Aorta (tissue), 5 donors: ENCODE data around the gene ATP6V0B. TPM values are rescaled to one million over a fixed set of nuclear protein-coding genes. Genes with fewer than 3 reads are reported as not detected.

Source experiments
- ATAC-seq: fragments of 200-7000 bp; cut with Tn5 transposase; one replicate; pipeline ENCODE4 v1.9.1; 2022; ENCODE audit warnings: moderate library complexity; ENCODE audit not compliant: low FRiP score
- DNase-seq, 2 donors: peaks; one replicate each; pipeline ENCODE4 v3.0.0-alpha.2; 2020
- H3K27ac ChIP-seq, 2 donors: one replicate each; pipeline ENCODE4 v1.5.1; 2013; ENCODE audit warnings: low read length in 2 of 2, mild to moderate bottlenecking in 2 of 2, moderate library complexity in 2 of 2, control low read depth in 1 of 2, inconsistent platforms in 1 of 2, low read depth in 1 of 2
- H3K27me3 ChIP-seq, 2 donors: one replicate each; pipeline ENCODE4 v1.6.1; 2013; ENCODE audit warnings: control low read depth in 1 of 2, low read length in 1 of 2, mild to moderate bottlenecking in 1 of 2, moderate library complexity in 1 of 2; ENCODE audit not compliant: insufficient read depth in 2 of 2, control insufficient read depth in 1 of 2
- H3K36me3 ChIP-seq, 2 donors: one replicate each; pipeline ENCODE4 v1.6.1; 2013; ENCODE audit warnings: control low read depth in 1 of 2, low read length in 1 of 2, mild to moderate bottlenecking in 1 of 2; ENCODE audit not compliant: insufficient read depth in 2 of 2, control insufficient read depth in 1 of 2
- H3K4me1 ChIP-seq, 2 donors: one replicate each; pipeline ENCODE4 v1.6.1; 2013; ENCODE audit warnings: low read length in 2 of 2, control low read depth in 1 of 2, mild to moderate bottlenecking in 1 of 2, moderate library complexity in 1 of 2; ENCODE audit not compliant: insufficient read depth in 2 of 2, control insufficient read depth in 1 of 2
- H3K4me3 ChIP-seq, 2 donors: one replicate each; pipeline ENCODE4 v1.5.1; 2013; ENCODE audit warnings: low read length in 2 of 2, control low read depth in 1 of 2, mild to moderate bottlenecking in 1 of 2
- H3K9me3 ChIP-seq: one replicate; pipeline ENCODE4 v1.6.1; 2013; ENCODE audit warnings: mild to moderate bottlenecking, low read length; ENCODE audit not compliant: control insufficient read depth
- WGBS, 2 donors: extraction: QIAGEN DNeasy Blood & Tissue Kit; methylation state at CpG; one replicate each; pipeline ENCODE4 v1.1.7; 2013; 5-methylcytosine and 5-hydroxymethylcytosine counted together
- intact Hi-C, 2 donors: fragments of 100-400 bp; cut with DNase I; formaldehyde crosslinking; loops; one replicate each; pipeline versions ENCODE4 v1.14.2 to v1.15.0; 2022
- polyA plus RNA-seq, 2 donors: library from polyadenylated mRNA; stranded (reverse); fragments of 200-250 nt; gene quantifications; one replicate each; pipeline ENCODE4 v1.2.3, GENCODE V29; 2013
- total RNA-seq, 2 donors: library from RNA; stranded (reverse); fragmentation: NEBNext Ultra II Directional; extraction: Animal tissue kit (Norgen Biotek cat#: 25700); gene quantifications; one replicate each; pipeline ENCODE4 v1.2.1, GENCODE V29; 2021
- donor health status: healthy with polysubstance abuse.
- donor health status: Bipolar disorder and iron deficiency.
- donor health status: DM: no; HTN: no; CAD: no.
- donor health status: DM: no; HTN: no; CAD: no.
- donor health status: DM: yes; HTN: yes; CAD: no.

Gene ATP6V0B
- total and polyA plus RNA-seq, 4 donors, result 77.9 to 119 (median 94.2) TPM

DNA sequence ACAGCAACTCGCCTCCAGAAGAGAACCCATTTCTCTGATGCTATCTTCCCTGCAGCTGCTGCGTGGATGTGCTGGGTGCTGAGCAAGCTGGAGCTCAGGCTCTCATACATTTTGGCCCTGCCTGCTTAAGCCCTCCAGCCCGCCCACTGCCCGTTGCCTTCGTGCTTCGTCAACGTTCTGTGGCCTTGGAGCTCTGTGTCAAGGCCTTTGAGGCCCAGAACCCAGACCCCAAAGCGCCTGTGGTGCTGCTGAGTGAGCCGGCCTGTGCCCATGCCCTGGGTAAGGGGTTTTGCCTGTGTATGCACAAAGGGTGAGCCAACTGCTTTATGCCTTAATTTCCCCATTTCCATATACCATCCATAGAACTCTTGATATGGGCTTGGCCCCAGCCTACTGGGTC lies 3.8 kb upstream of the ATP6V0B start:
- 88 to 89% methylated on average over 9 of the region's 9 CpGs for WGBS, 2 donors
- intact Hi-C loops, result no loop called here

DNA sequence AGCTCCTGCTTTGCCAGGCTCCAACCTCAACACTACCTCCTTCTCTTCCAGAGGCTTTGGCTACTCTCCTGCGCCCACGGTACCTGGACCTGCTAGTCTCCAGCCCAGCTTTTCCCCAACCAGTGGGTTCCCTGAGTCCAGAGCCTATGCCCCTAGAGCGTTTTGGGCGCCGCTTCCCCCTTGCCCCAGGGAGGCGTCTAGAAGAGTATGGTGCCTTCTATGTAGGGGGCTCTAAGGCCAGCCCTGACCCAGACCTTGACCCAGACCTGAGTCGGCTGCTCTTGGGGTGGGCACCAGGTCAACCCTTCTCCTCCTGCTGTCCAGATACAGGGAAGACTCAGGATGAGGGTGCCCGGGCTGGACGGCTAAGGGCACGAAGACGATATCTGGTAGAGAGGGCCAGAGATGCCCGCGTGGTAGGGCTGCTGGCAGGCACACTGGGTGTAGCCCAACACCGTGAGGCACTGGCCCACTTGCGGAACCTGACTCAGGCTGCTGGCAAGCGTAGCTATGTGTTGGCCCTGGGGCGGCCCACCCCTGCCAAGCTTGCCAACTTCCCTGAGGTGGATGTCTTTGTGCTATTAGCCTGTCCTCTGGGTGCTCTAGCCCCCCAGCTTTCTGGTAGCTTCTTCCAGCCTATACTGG lies 3.3 kb upstream of the ATP6V0B start:
- H3K9me3 ChIP-seq, result no peaks in the 10 kb centered on the region
- intact Hi-C loops, result no loop called here

More for the DNA sequence above, 3.8 kb upstream of the ATP6V0B start:
- Histone ChIP-seq H3K27me3 (no peaks in the 10 kb centered on the region), H3K9me3 (no peaks in the 10 kb centered on the region), H3K27ac (no peak overlapping the region), H3K4me1 (no peaks in the 10 kb centered on the region), H3K4me3 (no peak overlapping the region), H3K36me3 (no peaks in the 10 kb centered on the region)
- no peak for DNase-seq
- no peak for ATAC-seq

GRCh38 chr1:43973981-43974442 lies 748 bp upstream of the ATP6V0B start:
- H3K4me1 ChIP-seq, result no peaks in the 10 kb centered on the region
- H3K27me3 ChIP-seq, result no peaks in the 10 kb centered on the region
- H3K4me3 ChIP-seq, result peak overlapping the region; percentile 20 to 33
- no peaks in the 10 kb centered on the region for H3K36me3 ChIP-seq
- DNase-seq (no peak), ATAC-seq (no peak)
- H3K27ac ChIP-seq, result peak overlapping the region in 1 of 2 donors; percentile 61
- intact Hi-C loops, result no loop called here
- WGBS, 2 donors, result 37 to 42% methylated on average over 9 of the region's 9 CpGs
- H3K9me3 ChIP-seq, result no peaks in the 10 kb centered on the region

More for the DNA sequence above, 3.3 kb upstream of the ATP6V0B start:
- no peaks in the 10 kb centered on the region for H3K36me3 ChIP-seq
- H3K27me3 ChIP-seq, result no peaks in the 10 kb centered on the region
- no peak for DNase-seq
- WGBS, 2 donors, result 93 to 95% methylated on average over 17 of the region's 17 CpGs
- no peaks in the 10 kb centered on the region for H3K4me1 ChIP-seq
- H3K4me3 ChIP-seq, result no peak overlapping the region
- no peak for ATAC-seq
- no peak overlapping the region for H3K27ac ChIP-seq

DNA sequence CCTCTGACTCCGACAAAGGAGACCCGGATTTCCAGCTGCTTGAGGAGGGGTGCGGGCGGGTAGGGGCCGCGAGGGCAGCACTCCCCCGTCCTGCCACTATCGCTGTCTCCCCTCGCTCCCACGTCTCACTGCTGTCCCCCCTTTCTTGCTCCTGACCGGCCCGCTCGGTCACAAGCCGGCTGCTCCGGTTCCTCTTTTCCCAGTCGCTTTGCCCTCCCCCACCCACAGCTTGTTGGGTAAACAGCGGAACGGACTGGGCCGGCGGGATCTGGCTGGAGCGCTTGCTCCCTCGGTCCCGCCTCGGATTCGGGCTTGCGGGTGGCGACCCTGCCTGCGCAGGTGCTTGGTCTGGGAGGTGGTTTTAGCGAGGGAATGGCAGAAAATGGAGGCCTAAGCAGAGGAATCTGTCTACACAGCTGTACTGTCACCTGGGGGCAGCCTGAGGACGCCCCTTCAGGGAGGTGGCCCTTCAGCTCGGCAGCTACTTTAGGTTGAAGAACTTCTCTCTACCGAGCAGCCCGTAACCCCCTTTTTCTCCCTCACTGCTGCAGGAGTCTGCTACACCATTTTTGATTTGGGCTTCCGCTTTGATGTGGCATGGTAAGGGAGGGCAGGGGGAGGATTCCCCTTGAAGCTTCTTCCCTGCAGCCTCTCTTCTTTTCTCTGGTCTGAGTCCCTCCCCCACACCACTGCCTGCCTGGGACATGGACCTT lies 645 bp downstream of the ATP6V0B start:
- H3K9me3 ChIP-seq, result no peaks in the 10 kb centered on the region

DNA sequence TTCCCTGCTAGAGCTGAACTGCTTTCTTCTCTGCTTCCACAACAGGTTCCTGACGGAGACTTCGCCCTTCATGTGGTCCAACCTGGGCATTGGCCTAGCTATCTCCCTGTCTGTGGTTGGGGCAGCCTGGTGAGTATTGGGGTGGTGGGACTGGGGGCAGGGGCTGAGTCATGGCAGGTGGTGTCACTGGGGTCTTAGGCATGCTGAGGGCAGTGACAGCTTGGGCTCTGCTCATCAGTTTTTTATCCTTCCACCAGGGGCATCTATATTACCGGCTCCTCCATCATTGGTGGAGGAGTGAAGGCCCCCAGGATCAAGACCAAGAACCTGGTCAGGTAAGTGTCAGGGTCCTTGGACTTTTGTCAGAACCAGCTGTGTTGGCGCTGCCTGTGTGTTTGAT lies 1.3 kb downstream of the ATP6V0B start:
- H3K9me3 ChIP-seq, result no peaks in the 10 kb centered on the region
- no peaks in the 10 kb centered on the region for H3K4me1 ChIP-seq
- no peaks in the 10 kb centered on the region for H3K27me3 ChIP-seq
- H3K27ac ChIP-seq, result no peak overlapping the region
- intact Hi-C loops, result no loop called here
- no peak overlapping the region for H3K4me3 ChIP-seq
- no peak for ATAC-seq
- H3K36me3 ChIP-seq, result no peaks in the 10 kb centered on the region
- DNase-seq, result peak in 1 of 2 donors; percentile 29
- 75 to 77% methylated on average over 4 of the region's 4 CpGs for WGBS, 2 donors

More for the DNA sequence above, 645 bp downstream of the ATP6V0B start:
- DNase-seq, result peak; percentile 86 to 90
- intact Hi-C loops, result no loop called here
- Histone ChIP-seq H3K36me3 (no peaks in the 10 kb centered on the region), H3K27ac (peak overlapping the region in 1 of 2 donors; percentile 29), H3K4me1 (no peaks in the 10 kb centered on the region), H3K4me3 (peak overlapping the region; percentile 34 to 72), H3K27me3 (no peaks in the 10 kb centered on the region)
- ATAC-seq, result peak; percentile 26
- WGBS, 2 donors, result 1 to 2% methylated on average over 27 to 34 of the region's 34 CpGs

DNA sequence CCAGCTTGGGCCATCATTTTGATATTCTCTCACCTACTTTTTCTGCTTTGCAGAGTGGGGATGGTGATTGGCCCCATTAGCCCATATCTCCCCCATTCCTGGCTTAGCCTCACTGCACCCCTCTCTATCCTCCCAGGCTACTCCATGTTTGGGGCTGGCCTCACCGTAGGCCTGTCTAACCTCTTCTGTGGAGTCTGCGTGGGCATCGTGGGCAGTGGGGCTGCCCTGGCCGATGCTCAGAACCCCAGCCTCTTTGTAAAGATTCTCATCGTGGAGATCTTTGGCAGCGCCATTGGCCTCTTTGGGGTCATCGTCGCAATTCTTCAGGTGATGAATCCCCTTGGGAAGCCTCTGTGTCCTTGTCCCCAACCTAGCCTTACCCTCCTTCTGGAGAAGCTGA lies 2.1 kb downstream of the ATP6V0B start:
- Histone ChIP-seq H3K4me1 (no peaks in the 10 kb centered on the region), H3K9me3 (no peaks in the 10 kb centered on the region), H3K36me3 (no peaks in the 10 kb centered on the region), H3K27ac (no peak overlapping the region), H3K4me3 (no peak overlapping the region), H3K27me3 (no peaks in the 10 kb centered on the region)
- no peak for ATAC-seq
- intact Hi-C loops, result no loop called here
- 85 to 87% methylated on average over 8 of the region's 8 CpGs for WGBS, 2 donors
- peak in 1 of 2 donors; percentile 30 for DNase-seq

GRCh38 chr1:43977376-43978263 lies 2.9 kb downstream of the ATP6V0B start:
- H3K4me3 ChIP-seq, result no peak overlapping the region
- H3K27me3 ChIP-seq, result no peaks in the 10 kb centered on the region
- no peaks in the 10 kb centered on the region for H3K9me3 ChIP-seq
- no peaks in the 10 kb centered on the region for H3K4me1 ChIP-seq
- intact Hi-C loops, result no loop called here
- 83 to 87% methylated on average over 9 of the region's 9 CpGs for WGBS, 2 donors
- H3K27ac ChIP-seq, result no peak overlapping the region
- no peak for ATAC-seq
- peak in 1 of 2 donors; percentile 19 for DNase-seq
- no peaks in the 10 kb centered on the region for H3K36me3 ChIP-seq

GRCh38 chr1:43978264-43978550 lies 3.4 kb downstream of the ATP6V0B start:
- WGBS, 2 donors, result 66 to 69% methylated on average over 5 of the region's 5 CpGs
- H3K27me3 ChIP-seq, result no peaks in the 10 kb centered on the region
- no peaks in the 10 kb centered on the region for H3K36me3 ChIP-seq
- no peak overlapping the region for H3K27ac ChIP-seq
- H3K4me1 ChIP-seq, result no peaks in the 10 kb centered on the region
- DNase-seq (peak in 1 of 2 donors; percentile 39), ATAC-seq (no peak)
- intact Hi-C loops, result no loop called here
- H3K9me3 ChIP-seq, result no peaks in the 10 kb centered on the region
- H3K4me3 ChIP-seq, result no peak overlapping the region
